ENCODE results near the gene B3GNT3. TPM values are rescaled to one million over a fixed set of nuclear protein-coding genes. Genes with fewer than 3 reads are reported as not detected.

Gene B3GNT3
- total and polyA plus RNA-seq, 2 of the 13 experiments (the other 11 are each of a cell fraction or from before 2014, with no cell fraction given) = 0.86 to 4.0 TPM

GRCh38 chr19:17847538-17848366, 52.8 kb downstream of the B3GNT3 start, which contains the start of gene JAK3 (continued):
- TF ChIP-seq ZNF235 (CRISPR knock-in tag; IDR thresholded peaks at IDR 0.05; ENCODE audit: borderline replicate concordance) (no peak), ETV6 (CRISPR knock-in tag; conservative IDR thresholded peaks at IDR 0.05) (no peak), ZNF337 (CRISPR knock-in tag; IDR thresholded peaks at IDR 0.05; ENCODE audit: borderline replicate concordance, low read depth) (no peak), GTF2F1 (IDR thresholded peaks at IDR 0.05; ENCODE audit: low read length) (no peak), THAP9 (CRISPR knock-in tag; IDR thresholded peaks at IDR 0.05; ENCODE audit: borderline replicate concordance) (no peak), PRDM4 (CRISPR knock-in tag; IDR thresholded peaks at IDR 0.05; ENCODE audit: borderline replicate concordance) (no peak), ZHX2 (IDR thresholded peaks at IDR 0.05; ENCODE audit: low read depth) (0 out of 2 replicates have a peak, but pooled peaks have one; percentile 58), ZHX2 (CRISPR knock-in tag; IDR thresholded peaks at IDR 0.05; ENCODE audit: borderline replicate concordance) (no peak), DMTF1 (CRISPR knock-in tag; IDR thresholded peaks at IDR 0.05) (no peak), MIXL1 (CRISPR knock-in tag; IDR thresholded peaks at IDR 0.05) (no peak), ELK4 (CRISPR knock-in tag; IDR thresholded peaks at IDR 0.05; ENCODE audit: borderline replicate concordance) (no peak)

Measured in HepG2 (cell line).